ENCODE data around the gene L3MBTL3.
A peak's percentile ranks its signal among the peaks of the same experiment; 100 is the strongest.

L3MBTL3 gene

DNA sequence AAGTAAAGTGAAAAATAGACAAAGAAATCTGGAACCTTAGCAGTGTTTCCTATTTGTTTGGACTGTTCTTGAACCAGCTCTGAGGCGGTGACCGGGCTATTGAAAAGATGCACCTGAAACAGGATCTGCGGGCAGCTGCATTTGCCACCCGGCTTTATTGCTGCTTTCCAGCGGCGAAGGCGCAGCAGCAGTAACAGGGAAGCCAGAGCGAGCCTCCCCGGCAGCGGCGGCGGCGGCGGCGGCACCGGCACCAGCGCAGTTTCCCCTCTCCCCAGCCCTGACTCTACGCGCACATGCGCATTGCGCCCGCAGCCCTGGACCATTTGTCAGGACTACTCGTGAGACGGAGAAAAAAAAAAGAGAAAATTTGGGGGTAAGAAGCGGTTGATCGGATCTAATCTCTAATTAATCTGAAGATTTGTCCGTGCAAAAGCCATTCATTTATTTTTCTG is at the start of gene L3MBTL3:
TSS of gene L3MBTL3 (plus strand) at position 290 of the 452 bp plus-strand sequence. CDS start 24,119 bp downstream, outside the sequence.
- DNase-seq (ENCODE audit: low spot score) = no peak

DNA sequence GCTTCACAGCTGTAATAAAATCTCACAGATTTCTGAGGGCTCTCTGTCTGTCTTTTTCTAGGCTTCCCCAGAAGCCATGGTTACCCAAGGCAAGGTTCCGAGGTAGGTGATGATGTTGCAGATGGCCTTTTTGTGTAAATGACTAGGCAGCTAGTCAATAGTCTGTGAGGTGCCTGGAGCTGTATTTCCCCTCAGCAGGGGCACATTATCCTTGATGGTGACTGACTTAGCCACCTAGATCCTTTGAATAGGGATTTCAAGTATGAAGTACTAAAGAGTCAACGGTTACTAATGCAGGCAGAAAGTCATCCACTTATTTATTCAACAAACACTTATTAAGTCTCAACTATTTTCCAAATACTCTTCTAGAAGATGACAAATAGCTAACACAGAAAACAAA is 49.3 kb upstream of the L3MBTL3 start:
- DNase-seq (ENCODE audit: low spot score) = no peak

DNA sequence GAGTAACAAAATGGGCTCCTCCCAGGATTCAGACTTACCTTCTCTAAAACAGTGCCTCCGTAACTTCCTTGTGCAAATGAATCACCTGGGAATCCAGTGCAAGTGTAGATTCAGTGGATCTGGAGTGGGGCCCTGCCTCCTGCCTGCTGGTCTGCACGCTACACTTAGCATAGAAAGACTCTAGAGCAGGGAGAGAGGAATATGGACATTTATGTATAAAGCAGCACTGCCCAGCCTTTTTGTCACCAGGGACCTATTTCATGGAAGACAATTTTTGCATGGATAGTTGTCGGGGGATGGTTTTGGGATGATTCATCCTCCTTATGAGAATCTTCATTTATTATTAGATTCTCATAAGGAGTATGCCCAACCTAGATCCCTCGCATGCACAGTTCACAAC is 42.3 kb upstream of the L3MBTL3 start:
- no peak for DNase-seq (ENCODE audit: low spot score)

- DNase-seq (ENCODE audit: low spot score) = no peak
Observed at GRCh38 chr6:129978148-129978916, 40.0 kb upstream of the L3MBTL3 start.

DNA sequence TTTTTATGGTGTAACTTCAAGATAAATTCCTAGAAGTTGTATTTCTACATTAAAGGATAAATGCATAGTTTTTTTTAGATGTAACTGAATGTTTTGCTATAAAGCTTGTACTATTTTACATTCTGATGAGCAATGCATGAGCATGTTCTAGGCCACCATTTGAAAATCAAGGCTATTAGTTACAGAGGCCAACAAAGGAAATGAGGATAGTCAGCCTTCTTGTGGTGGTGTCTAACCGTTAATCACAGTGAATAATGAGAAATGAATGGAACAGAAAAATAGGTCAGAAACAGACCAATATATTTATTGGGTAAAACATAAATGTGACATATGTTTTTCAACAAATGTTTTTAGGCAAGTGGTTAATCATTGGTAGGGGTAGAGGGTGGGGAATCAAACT is 37.6 kb upstream of the L3MBTL3 start:
- DNase-seq (ENCODE audit: low spot score) = no peak

GRCh38 chr6:129981598-129981997 is 36.8 kb upstream of the L3MBTL3 start:
- DNase-seq (ENCODE audit: low spot score) = no peak

DNA sequence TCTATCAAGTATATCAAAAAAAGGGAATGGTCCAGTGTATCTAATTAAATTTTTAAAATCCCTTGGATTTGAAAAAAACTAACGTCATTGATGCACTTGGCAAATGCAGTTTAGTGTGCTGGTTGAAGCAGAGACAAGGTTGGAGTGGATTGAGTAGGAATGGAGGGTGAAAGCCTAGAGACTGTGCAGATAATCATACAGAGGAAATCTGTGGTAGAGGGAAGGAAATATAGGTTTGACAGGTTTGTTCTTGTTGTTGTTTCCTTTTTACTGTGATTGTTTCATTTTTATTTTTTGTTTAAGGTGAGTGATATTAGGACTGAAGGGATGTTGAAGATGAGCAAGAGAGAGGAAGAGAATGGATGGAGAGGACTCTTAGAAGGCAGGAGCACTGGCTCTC is 29.0 kb upstream of the L3MBTL3 start:
- no peak for DNase-seq (ENCODE audit: low spot score)

GRCh38 chr6:129992881-129993280 is 25.5 kb upstream of the L3MBTL3 start:
- no peak for DNase-seq (ENCODE audit: low spot score)

- no peak for DNase-seq (ENCODE audit: low spot score)
Observed at GRCh38 chr6:129994410-129994809, 24.0 kb upstream of the L3MBTL3 start.

DNA sequence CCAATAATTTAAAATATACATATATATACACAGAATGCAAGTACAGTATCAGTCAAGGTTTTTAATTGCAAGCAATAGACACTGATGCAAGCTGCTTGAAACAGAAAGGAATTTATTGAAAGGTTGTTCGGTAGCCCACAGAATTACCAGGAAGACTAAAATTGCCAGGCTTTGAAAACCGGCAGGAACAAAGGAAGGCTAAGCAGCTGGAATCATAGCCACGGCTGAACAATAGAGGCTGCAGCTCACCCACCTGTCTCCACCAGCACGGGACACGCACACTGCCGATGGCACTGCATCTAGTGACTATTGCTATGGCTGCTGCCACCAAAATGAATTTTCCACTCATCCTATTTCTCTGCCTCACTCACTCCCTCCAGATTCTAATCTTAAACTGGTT is 22.0 kb upstream of the L3MBTL3 start:
- DNase-seq (ENCODE audit: low spot score) = no peak

DNA sequence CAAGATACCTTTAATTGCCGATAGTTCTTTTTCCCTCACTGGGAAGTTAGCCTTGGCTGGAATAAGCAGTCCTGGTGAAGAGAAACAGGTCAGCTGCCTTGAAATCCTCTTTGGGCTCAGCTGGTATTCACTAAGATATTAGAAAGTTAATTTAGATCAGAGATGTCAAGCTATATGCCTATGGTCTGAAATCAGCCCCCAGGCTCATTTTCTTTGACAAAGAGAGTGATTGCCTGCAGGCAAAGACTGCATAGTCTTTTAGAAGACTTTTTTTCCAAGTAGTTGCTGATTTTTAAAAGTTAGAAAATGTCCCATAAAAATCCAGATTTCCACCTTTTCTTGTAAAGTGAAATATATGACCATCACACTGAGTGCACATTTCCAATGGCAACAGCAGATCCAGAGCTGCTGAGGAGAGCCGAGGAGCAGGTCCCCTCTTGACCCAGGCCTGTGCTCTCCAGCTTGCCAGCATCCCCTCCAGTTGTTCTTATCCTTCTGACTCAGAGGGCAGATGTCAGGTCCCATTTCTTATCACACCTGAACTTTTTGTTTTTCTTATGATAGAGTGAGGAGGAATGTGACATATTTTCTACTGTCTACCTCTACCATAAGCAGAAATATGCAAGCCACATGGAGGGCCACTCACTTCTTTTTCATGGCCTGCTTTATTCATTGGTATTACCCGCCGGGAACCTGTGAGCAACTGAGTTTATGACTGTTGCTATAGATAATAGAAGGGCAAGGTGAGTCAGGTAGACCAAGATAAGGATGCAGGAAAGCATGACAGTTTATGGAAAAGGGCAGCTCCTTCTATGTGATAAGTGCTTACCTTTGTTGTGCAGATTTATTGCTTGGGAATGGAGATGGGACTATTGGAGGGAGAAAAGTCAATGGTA is 17.6 kb upstream of the L3MBTL3 start:
- no peak for DNase-seq (ENCODE audit: low spot score)

DNA sequence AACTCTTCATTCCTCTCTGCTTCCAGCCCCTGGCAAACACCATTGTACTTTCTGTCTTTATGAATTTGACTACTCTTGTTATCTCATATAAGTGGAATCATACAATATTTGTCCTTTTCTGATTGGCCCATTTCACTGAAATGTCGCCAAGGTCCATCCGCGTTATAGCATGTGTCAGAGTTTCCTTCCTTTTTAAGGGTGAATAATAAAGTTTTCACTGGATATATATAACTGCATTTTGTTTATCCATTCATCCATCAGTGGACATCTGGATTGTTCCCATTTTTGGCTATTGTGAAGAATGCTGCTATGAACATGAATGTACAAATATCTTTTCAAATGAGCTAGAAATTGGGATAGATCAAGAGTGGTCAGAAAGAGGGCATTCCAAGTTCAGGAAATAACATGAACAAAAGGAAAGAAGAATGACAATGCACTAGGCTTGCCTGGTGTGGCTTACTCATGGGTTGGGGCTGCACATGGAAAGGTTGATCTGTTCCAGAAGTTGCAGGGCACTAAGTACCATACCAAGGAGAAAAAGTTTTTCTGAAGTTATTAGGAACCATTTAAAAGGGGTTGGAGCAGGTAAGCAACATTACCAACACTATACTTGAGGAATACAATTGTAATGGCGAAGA is 10.0 kb upstream of the L3MBTL3 start:
- DNase-seq (ENCODE audit: low spot score) = no peak

DNA sequence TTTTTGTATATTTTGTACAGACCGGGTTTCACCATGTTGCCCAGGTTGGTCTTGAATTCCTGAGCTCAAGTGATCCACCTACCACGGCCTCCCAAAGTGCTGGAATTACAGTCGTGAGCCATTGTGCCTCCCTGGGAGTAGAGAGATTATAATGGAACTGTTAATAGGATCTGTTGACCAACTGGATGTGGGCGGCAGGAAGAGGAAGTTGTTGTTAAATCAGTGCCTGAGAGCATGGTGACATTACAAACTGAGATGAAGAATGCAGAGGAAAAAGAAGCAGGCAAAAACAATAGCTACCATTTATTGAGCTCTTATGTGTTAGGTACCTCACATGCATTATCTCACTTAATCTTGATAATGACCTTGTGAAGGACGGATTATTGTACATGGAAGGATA is 9.2 kb upstream of the L3MBTL3 start:
- DNase-seq (ENCODE audit: low spot score) = no peak

GRCh38 chr6:130010387-130010786 is 8.0 kb upstream of the L3MBTL3 start:
- no peak for DNase-seq (ENCODE audit: low spot score)

GRCh38 chr6:130012728-130013127 is 5.7 kb upstream of the L3MBTL3 start:
- DNase-seq (ENCODE audit: low spot score) = no peak

DNA sequence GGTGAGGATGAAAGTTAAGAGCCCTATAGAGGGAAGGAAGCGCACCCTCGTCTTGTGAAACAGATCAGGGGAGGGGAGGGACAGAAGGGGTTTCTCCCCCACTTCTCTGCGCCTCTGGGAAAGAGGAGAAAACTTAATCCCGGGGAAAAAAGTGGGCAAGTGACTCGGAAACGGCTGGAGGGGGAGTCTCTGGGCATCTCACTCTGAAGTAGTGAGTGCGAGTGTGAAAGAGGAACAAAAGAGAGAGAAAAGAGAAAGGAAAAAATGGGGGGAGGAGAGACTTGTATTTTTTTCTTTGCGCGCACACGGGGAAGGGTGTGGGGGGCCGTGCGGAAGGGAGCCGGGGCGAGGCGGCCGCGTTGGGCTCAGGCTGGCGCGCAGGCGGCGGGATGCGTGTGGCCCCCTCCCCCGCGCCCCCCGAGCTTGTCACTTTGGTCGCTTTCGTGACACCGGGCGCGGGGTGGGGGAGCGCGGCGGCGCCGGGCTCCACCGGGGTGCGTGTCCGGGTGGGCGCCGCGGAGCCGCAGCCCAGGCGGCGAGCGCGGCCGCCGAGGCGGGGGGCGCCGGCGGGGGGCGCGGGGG is 454 bp downstream of the L3MBTL3 start:
- no peak for DNase-seq (ENCODE audit: low spot score)

DNA sequence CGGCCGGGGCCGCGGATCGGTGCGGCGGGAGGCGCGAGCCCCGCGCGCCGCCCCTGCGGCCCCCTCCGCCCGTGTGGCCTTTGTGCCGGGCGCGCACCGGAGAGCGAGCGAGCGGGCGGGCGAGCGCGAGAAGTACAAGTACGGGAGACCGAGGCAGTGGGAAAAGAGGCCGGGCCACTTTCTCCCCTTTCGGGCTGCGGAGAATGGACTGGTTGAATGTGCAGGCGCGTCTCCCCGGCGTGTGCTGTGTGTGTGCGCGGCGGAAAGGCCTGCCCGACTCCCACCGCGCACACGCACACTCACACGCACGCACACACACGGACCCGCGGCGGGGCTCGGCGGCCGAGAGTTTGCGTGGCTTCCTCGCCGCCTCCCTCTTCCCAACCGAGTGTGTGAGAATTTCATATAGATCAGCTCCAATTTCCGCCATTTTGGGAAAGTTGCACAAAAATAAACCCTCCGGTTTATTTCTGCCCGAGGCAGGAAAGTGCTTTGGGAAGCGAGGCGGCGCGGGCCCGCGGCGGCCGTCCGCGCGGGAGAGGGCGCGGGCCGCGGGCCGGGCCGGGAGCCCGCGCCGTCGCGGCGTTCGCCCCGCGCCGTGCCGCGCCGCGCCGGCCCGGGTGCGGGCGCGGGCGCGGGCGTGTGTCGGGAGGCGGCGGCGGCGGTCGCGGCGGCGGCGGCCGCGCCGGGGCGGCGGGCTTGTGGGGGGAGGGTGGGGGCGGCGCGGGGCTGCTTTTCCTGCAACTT is 1.1 kb downstream of the L3MBTL3 start:
- no peak for DNase-seq (ENCODE audit: low spot score)

DNA sequence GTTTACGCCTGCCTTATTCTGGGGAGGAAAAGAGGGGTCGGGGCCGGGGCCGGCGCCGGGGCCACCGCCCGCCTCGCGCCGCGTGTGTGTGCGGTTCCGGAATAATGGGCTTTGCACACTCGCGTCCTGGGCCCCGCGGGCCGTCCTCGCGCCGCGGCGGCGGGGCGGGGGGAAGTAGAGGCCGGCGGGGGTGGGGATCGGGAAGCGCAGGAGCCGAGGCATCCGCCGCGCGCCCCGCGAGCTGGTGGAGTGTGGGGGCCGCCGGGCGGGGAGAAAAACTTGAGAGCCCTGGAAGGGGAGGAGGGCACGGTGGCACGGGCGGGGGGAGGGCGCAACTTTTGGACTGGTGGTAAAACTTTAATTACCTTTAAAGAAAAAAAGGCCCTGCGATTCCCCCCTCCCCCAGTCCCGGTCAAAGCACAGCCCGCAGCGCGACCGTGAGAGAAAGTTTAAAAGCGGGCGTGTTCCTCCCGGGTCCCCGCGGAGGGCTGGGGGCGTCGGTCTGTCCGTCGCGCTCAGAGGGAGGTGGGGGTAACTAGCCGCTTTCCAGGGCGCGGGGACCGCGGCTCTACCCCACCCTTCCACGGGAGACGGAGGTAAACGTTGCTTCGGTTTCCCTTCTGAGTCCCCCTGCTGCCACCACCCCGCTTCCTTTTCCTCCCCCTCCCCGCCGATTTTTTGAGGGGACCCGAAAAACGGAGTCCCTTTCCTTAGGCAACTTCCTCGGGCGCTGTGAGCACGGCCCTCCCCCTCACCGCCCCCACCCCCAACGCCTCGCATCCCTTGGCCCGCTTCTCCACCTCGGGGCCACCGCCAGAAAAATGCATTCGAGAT is 1.9 kb downstream of the L3MBTL3 start:
- DNase-seq (ENCODE audit: low spot score) = no peak

DNA sequence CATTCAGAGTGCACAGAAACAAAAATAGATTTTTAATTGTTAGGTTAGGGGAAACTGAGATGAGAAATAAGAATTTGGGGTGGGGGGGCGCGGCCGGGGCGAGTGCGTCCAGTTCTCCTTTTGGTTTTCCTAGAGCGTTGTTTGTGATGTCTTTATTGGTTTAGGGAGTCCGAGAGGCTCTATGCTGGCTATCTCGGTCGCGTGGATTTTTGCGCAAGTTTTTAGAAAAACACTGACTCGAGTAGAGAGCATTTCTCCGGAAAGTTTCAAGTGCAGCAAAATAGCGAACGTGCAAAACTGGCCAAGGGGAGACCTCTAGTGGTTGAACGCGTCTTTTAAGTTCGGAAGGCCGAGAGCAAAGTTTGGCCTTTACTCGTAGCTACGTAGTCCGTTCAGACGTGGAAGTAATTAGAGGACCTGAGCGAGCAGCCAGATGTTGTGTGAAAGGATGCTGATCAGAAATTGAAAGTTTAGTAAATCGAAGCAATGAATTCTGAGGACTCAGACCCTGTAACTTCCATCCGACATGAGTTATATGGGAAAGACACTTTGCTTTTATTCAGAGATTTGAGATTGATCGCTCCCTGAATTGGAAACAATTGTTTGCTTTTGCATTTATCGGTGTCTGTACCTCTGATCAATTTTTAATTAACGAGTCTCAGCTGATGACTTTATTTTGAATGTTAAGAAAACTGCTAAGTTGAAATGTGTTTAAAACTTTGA is 2.7 kb downstream of the L3MBTL3 start:
- DNase-seq (ENCODE audit: low spot score) = peak; percentile 78

- no peak for DNase-seq (ENCODE audit: low spot score)
Observed at GRCh38 chr6:130026859-130027258, 8.5 kb downstream of the L3MBTL3 start.
